SK-N-SH (cell line): ENCODE results near the gene KCNK4. TPM values are rescaled to one million over a fixed set of nuclear protein-coding genes. Genes with fewer than 3 reads are reported as not detected.

Experiments
- CTCF ChIA-PET: fragments of 300-600, 350-600 bp; formaldehyde crosslinking; extraction: SDS; loops from one replicate; lab custom pipeline; 2021; lab: Yijun Ruan, JAX
- POLR2A ChIA-PET: fragments of 350-600 bp; sonication (Branson Sonifier 250); formaldehyde crosslinking; extraction: SDS; loops from one replicate; lab custom pipeline; 2020; ENCODE audit warnings: antibody characterized with exemption, inconsistent platforms; lab: Yijun Ruan, JAX
- DNase-seq: peaks from one replicate; pipeline ENCODE4 v3.0.0; 2012
- H2AFZ ChIP-seq: fragments of 200-600 bp; sonication (generic); 2 replicates; pipeline ENCODE4 v1.8.1; 2016; ENCODE audit warnings: antibody characterized with exemption, mild to moderate bottlenecking, low read depth
- H3F3A ChIP-seq: fragments of 200-600 bp; sonication (generic); replicated peaks from 2 replicates; pipeline ENCODE3; 2016; ENCODE audit warnings: antibody characterized with exemption, mild to moderate bottlenecking; ENCODE audit not compliant: insufficient read depth
- H3K27ac ChIP-seq, 2 experiments: fragments of 200-500 bp in 1 of 2; fragments of 200-600 bp in 1 of 2; sonication (Bioruptor generic) in 1 of 2; sonication (generic), shearing (Covaris generic) in 1 of 2; 2 replicates each; pipeline versions ENCODE4 v1.5.1 to v1.6.1; 2014 to 2016; ENCODE audit warnings: low read depth in 2 of 2, inconsistent platforms in 1 of 2, low read length in 1 of 2, mild to moderate bottlenecking in 1 of 2, mixed read lengths in 1 of 2
- H3K27me3 ChIP-seq: fragments of 200-600 bp; sonication (generic), shearing (Covaris generic); 2 replicates; pipeline ENCODE4 v1.6.1; 2016; ENCODE audit warnings: mixed run types; ENCODE audit not compliant: insufficient read depth
- H3K36me3 ChIP-seq, 2 experiments: fragments of 200-500 bp in 1 of 2; fragments of 200-600 bp in 1 of 2; sonication (Bioruptor generic) in 1 of 2; sonication (generic) in 1 of 2; replicated peaks in 1 of 2; 2 replicates each; pipeline versions ENCODE3 to v1.5.1; 2014 to 2016; ENCODE audit warnings: low read length in 1 of 2, mild to moderate bottlenecking in 1 of 2; ENCODE audit not compliant: insufficient read depth in 2 of 2, control insufficient read depth in 1 of 2
- H3K4me1 ChIP-seq, 2 experiments: fragments of 200-500 bp in 1 of 2; fragments of 200-600 bp in 1 of 2; sonication (Bioruptor generic) in 1 of 2; sonication (generic), shearing (Covaris generic) in 1 of 2; 2 replicates each; pipeline versions ENCODE4 v1.5.1 to v1.6.1; 2014 to 2016; ENCODE audit warnings: low read depth in 1 of 2, low read length in 1 of 2, mixed run types in 1 of 2; ENCODE audit not compliant: insufficient read depth in 2 of 2, control insufficient read depth in 1 of 2
- H3K4me2 ChIP-seq: fragments of 200-600 bp; sonication (generic), shearing (Covaris generic); 2 replicates; pipeline ENCODE4 v1.6.1; 2017; ENCODE audit warnings: mixed run types
- H3K4me3 ChIP-seq, 2 experiments: fragments of 200-500 bp in 1 of 2; fragments of 200-600 bp in 1 of 2; sonication (Bioruptor generic) in 1 of 2; sonication (generic), shearing (Covaris generic) in 1 of 2; 2 replicates each; pipeline versions ENCODE4 v1.5.1 to v1.8.1; 2014 to 2016; ENCODE audit warnings: low read depth in 2 of 2, inconsistent platforms in 1 of 2, low read length in 1 of 2, mild to moderate bottlenecking in 1 of 2, mixed read lengths in 1 of 2, moderate library complexity in 1 of 2
- H3K79me2 ChIP-seq: fragments of 200-600 bp; sonication (generic); 2 replicates; pipeline ENCODE4 v1.8.1; 2017; ENCODE audit warnings: mild to moderate bottlenecking; ENCODE audit not compliant: insufficient read depth
- H3K9ac ChIP-seq: fragments of 200-600 bp; sonication (generic); 2 replicates; pipeline ENCODE4 v1.6.1; 2017; ENCODE audit warnings: mixed run types
- H3K9me2 ChIP-seq: fragments of 200-600 bp; sonication (generic); 2 replicates; pipeline ENCODE4 v1.6.1; 2017; ENCODE audit warnings: mixed run types
- H3K9me3 ChIP-seq: fragments of 200-600 bp; sonication (generic); 2 replicates; pipeline ENCODE4 v1.6.1; 2017; ENCODE audit warnings: mixed run types, mild to moderate bottlenecking, moderate library complexity
- H4K20me1 ChIP-seq: fragments of 200-600 bp; sonication (generic); 2 replicates; pipeline ENCODE4 v1.6.1; 2017; ENCODE audit warnings: mild to moderate bottlenecking, mixed run types; ENCODE audit not compliant: insufficient read depth
- CHD2 ChIP-seq: fragments of 150-350 bp; IDR thresholded peaks from 2 replicates; pipeline ENCODE4 v1.6.1; 2018; ENCODE audit warnings: low read length; ENCODE audit not compliant: partially characterized antibody
- CTCF ChIP-seq: fragments of 200-600 bp; sonication (generic); IDR thresholded peaks from 2 replicates; pipeline ENCODE4 v1.6.1; 2017; ENCODE audit warnings: antibody characterized with exemption, mild to moderate bottlenecking, moderate library complexity
- EP300 ChIP-seq, 2 experiments: IDR thresholded peaks; 2 replicates each; pipeline versions ENCODE4 v1.4.0 to v1.6.1; 2012; ENCODE audit warnings: borderline replicate concordance in 1 of 2, low read depth in 1 of 2, low read length in 1 of 2
- FOSL2 ChIP-seq: IDR thresholded peaks from 2 replicates; pipeline ENCODE4 v1.4.0; 2012; ENCODE audit warnings: low read depth, mild to moderate bottlenecking, moderate library complexity, borderline replicate concordance
- GABPA ChIP-seq: IDR thresholded peaks from 2 replicates; pipeline ENCODE4 v1.4.0; 2012; ENCODE audit warnings: low read depth, mild to moderate bottlenecking
- IRF3 ChIP-seq: fragments of 150-350 bp; IDR thresholded peaks from 2 replicates; pipeline ENCODE4 v1.6.1; 2016; ENCODE audit warnings: mild to moderate bottlenecking, low read depth, low read length
- MAX ChIP-seq: IDR thresholded peaks from 2 replicates; pipeline ENCODE4 v1.4.0; 2012; ENCODE audit warnings: low read depth
- NFIC ChIP-seq: IDR thresholded peaks from 2 replicates; pipeline ENCODE4 v1.4.0; 2012; ENCODE audit warnings: borderline replicate concordance
- REST ChIP-seq: IDR thresholded peaks from 2 replicates; pipeline ENCODE4 v1.6.1; 2012; ENCODE audit warnings: mild to moderate bottlenecking, low read depth, low read length, moderate library complexity
- RFX5 ChIP-seq: IDR thresholded peaks from 2 replicates; pipeline ENCODE4 v1.6.1; 2012; ENCODE audit warnings: mild to moderate bottlenecking, improper control_type of control experiment, low read length
- SIN3A ChIP-seq: IDR thresholded peaks from 2 replicates; pipeline ENCODE4 v1.6.1; 2012; ENCODE audit warnings: low read depth, mild to moderate bottlenecking, low read length, moderate library complexity, borderline replicate concordance
- SMC3 ChIP-seq: IDR thresholded peaks from 2 replicates; pipeline ENCODE4 v1.6.1; 2012; ENCODE audit warnings: low read depth, low read length, improper control_type of control experiment
- TCF12 ChIP-seq: IDR thresholded peaks from 2 replicates; pipeline ENCODE4 v1.4.0; 2012
- YY1 ChIP-seq: IDR thresholded peaks from 2 replicates; pipeline ENCODE4 v1.4.0; 2012; ENCODE audit warnings: low read depth, mild to moderate bottlenecking
- ZBTB33 ChIP-seq: IDR thresholded peaks from 2 replicates; pipeline ENCODE4 v1.4.0; 2012; ENCODE audit warnings: low read depth, borderline replicate concordance
- WGBS: methylation state at CpG from one replicate; pipeline ENCODE4 v1.1.6; 2017; ENCODE audit warnings: low lambda C conversion rate; 5-methylcytosine and 5-hydroxymethylcytosine counted together
- polyA plus RNA-seq, 3 experiments: library from polyadenylated mRNA; depleted of rRNA; stranded (reverse); fragments of >200 nt; gene quantifications; 2 replicates each; pipeline ENCODE4 v1.2.3, GENCODE V29; 2012
- TF ChIP-seq, protein P1 (sequence below): IDR thresholded peaks from 2 replicates; pipeline ENCODE4; 2012

The KCNK4 gene
- polyA plus RNA-seq, 1 of the 3 experiments (the other 2 are of a cell fraction) = 0.16 TPM

DNA sequence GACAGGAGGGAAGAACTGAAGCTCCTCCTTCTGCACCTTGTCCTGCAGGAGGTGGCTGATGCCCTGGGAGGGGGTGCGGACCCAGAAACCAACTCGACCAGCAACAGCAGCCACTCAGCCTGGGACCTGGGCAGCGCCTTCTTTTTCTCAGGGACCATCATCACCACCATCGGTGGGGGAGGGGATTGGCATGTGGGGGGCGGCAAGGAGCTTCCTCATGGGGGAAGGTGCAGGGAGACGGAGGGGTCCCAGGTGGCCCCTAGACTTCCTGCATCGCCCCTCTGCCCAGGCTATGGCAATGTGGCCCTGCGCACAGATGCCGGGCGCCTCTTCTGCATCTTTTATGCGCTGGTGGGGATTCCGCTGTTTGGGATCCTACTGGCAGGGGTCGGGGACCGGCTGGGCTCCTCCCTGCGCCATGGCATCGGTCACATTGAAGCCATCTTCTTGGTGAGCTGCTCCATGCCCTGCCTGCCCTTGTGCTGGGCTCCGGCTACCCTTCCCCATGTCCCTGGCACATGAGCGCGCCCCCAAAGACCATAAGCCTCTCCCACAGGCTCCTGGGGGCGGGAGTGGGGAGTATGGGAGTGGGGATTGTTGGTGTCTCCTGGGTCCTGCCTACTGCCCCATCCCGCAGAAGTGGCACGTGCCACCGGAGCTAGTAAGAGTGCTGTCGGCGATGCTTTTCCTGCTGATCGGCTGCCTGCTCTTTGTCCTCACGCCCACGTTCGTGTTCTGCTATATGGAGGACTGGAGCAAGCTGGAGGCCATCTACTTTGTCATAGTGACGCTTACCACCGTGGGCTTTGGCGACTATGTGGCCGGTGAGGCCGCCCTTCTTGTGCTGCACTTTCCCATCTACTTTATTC is 6.0 kb downstream of the KCNK4 start:
- Histone ChIP-seq H3K4me1 (no peaks in the 10 kb centered on the region; a peak in 1 of 4 replicates), H3K79me2 (no peaks in the 10 kb centered on the region), H3K9ac (no peak overlapping the region), H3K4me3 (no peak overlapping the region), H3F3A (no peaks in the 10 kb centered on the region), H4K20me1 (no peaks in the 10 kb centered on the region), H3K36me3 (no peaks in the 10 kb centered on the region), H3K27ac (no peak overlapping the region), H3K4me2 (no peak overlapping the region), H2AFZ (no peak overlapping the region), H3K27me3 (peaks cover 12% of the 10 kb centered on the region), H3K9me3 (no peaks in the 10 kb centered on the region), H3K9me2 (no peaks in the 10 kb centered on the region)
- no peak for DNase-seq
- CTCF ChIA-PET = interaction anchor here (0.9 to 1.9 kb wide), 3 partner anchors 12 to 46 kb away, joined by 3 to 12 read pairs (median 5); partner anchors contain the start of genes BAD and GPR137
- WGBS = 83% methylated on average over 17 of the region's 34 CpGs
- TF ChIP-seq MAX (no peak), REST (no peak), SMC3 (no peak), RFX5 (no peak), YY1 (no peak), NFIC (no peak), IRF3 (no peak), EP300 (IDR thresholded peaks at IDR 0.05; ENCODE audit: borderline replicate concordance in 1 of 2, low read depth in 1 of 2, low read length in 1 of 2) (no peak), CHD2 (no peak), GABPA (no peak), TCF12 (no peak), SIN3A (no peak), FOSL2 (no peak), CTCF (no peak), ZBTB33 (no peak)
- TF ChIP-seq, protein P1, sequence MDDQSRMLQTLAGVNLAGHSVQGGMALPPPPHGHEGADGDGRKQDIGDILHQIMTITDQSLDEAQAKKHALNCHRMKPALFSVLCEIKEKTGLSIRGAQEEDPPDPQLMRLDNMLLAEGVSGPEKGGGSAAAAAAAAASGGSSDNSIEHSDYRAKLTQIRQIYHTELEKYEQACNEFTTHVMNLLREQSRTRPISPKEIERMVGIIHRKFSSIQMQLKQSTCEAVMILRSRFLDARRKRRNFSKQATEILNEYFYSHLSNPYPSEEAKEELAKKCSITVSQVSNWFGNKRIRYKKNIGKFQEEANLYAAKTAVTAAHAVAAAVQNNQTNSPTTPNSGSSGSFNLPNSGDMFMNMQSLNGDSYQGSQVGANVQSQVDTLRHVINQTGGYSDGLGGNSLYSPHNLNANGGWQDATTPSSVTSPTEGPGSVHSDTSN = no peak
- POLR2A ChIA-PET = no interaction called here
